Stimulated activated CD8-positive, alpha-beta memory T cell treated with anti-CD3 and anti-CD28 coated beads, Interleukin-7, amount 100 ng/mL, for 1 hour (primary cell): Measurements from ENCODE around the gene RNU1-3.
"Not testable (repeated sequence)": the region's sequence is repeated elsewhere in the genome, so short reads cannot be mapped to it uniquely, and the experiment has no call there.

ENCODE experiments used
- DNase-seq, 2 donors: peaks; one replicate each; pipeline ENCODE4 v3.0.0-alpha.2; 2020; ENCODE audit warnings: low read depth in 2 of 2

Gene RNU1-3

DNA sequence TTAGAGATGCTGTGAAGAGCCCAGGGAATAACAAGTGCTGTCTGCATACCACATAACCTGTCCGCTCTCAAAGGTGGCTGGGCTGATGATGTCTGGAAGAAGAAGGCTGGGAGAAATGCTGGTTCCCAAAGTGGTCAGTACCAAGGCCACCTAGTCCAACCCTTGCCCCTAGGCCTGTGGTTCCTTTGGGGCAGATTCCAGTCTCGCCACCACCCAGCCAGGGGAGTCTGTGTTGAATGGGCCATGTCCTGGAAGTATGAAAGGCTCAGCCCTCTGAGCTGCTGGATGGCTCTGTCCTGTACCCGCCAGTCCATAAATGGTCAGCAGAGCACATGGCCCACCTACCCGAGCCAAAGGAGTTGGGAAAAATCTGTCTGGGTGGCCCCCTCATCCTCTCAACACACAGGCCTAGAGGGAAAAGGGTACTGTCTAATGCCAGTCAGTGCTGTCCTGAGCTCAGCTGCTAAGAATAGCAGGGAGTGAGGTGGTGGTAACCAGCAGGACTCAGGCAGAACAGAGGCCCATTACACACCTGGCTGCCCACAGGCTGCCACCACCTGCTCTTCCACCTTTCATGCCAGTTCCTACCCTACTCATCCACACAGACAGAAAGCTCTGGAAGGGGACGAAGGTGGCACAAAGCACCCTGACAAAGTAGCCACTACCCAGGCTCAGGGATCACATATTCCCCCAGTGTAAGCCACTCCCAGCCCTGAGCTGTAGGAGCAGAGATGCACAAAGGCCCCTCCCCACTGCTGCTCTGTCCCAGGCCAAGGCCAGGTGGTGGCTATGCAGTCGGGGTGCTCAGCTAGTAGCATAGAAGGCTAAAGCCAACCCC lies 28.6 kb downstream of the RNU1-3 start:
- not testable (repeated sequence) for DNase-seq

DNA sequence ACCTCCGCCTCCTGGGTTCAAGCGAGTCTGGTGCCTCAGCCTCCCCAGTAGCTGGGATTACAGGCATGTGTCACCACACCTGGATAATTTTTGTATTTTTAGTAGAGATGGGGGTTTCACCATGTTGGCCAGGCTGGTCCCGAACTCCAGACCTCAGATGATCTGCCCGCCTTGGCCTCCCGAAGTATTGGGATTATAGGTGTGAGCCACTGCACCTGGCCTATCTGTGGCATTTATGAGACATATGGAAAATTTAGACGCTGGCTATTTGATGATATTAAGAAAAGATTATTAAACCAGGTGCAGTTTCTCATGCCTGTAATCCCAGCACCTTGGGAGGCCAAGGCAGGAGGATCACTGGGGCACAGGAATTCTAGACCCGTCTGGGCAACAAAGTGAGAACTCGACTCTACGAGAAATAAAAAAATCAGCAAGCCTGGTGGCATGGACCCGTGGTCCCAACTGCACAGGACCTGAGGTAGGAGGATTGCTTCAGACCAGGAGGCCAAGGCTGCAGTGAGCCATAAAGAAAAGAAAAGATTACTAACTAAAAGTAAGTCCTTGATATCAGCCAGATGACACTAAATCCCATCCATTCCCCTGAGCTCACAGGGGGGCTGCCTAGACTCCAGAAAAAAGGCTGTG lies 30.1 kb downstream of the RNU1-3 start:
- DNase-seq: not testable (repeated sequence)

DNA sequence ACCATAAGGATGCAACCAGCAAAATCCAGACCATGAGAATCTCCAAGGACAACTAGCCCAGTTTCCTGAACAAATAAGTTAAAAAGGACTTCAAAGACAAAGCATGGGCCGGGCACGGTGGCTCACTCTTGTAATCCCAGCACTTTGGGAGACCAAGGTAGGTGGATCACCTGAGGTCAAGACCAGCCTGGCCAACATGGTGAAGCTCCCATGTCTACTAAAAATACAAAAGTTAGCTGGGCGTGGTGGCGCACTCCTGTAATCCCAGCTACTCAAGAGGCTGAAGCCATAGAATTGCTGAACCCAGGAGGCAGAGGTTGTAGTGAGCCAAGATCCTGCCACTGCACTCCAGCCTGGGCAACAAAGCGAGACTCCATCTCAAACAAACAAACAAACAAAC lies 30.8 kb downstream of the RNU1-3 start:
- not testable (repeated sequence) for DNase-seq

DNA sequence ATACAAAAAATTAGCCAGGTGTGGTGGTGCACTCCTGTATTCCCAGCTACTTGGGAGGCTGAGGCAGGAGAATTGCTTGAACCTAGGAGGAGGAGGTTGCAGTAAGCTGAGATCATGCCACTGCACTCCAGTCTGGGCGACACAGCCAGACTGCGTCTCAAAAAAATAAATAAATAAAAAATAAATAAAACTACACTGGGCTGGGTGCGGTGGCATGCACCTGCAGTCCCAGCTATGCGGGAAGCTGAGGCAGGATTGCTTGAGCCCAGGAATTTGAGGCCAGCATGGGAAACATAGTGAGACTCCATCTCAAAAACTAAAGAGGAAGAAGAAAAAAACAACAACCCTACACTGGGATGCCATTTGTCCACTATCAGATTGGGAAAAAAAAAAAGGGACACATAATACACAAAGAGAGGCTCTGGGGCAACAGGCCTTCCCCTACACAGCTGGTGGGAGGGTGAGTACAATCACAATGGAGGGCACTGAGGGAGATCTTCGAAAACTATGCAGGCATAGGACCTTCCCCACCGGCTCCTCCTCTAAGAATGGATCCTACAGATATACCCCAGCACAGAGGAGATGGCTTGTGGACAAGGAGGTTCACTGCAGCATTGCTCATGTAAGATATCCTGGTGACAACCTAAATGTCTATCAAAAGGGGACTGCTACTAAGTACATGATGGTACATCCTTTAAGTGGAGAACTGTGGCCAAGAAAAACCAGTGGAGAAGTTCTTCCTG lies 33.0 kb downstream of the RNU1-3 start:
- DNase-seq: not testable (repeated sequence)

DNA sequence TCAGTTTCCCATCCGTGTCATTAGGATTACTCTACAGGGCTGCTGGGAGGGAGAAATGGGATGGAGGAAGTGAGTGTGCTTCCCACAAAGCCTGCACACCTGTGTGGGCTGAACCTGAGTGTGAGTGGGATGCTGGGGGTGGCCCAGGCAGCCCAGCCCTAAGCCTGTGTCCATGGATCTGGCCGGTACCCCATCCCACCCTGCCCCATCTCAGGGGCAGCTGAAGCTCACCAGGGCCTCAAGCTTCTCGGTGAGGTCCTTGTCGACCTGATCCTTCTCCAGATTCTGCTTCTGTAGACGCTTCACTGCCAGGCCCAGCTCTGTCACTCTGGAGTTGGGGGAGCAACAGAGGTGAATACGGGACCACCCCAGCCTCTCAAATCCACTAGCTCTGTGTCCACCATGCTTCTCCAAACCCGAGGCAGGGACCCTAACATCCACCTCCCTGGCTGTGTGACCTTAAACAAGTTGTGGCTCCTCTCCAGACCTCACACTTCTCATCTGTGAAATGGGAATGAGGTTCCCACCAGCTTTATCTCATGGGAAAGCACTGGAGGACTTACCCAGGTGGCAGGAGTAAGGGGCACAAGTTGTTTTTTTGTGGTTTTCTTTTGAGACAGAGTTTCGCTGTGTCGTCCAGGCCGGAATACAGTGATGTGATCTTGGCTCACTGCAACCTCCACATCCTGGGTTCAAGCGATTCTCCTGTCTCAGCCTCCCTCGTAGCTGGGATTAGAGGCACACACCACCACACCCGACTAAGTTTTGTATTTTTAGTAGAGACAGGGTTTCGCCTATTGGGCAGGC lies 34.5 kb downstream of the RNU1-3 start:
- DNase-seq: not testable (repeated sequence)

DNA sequence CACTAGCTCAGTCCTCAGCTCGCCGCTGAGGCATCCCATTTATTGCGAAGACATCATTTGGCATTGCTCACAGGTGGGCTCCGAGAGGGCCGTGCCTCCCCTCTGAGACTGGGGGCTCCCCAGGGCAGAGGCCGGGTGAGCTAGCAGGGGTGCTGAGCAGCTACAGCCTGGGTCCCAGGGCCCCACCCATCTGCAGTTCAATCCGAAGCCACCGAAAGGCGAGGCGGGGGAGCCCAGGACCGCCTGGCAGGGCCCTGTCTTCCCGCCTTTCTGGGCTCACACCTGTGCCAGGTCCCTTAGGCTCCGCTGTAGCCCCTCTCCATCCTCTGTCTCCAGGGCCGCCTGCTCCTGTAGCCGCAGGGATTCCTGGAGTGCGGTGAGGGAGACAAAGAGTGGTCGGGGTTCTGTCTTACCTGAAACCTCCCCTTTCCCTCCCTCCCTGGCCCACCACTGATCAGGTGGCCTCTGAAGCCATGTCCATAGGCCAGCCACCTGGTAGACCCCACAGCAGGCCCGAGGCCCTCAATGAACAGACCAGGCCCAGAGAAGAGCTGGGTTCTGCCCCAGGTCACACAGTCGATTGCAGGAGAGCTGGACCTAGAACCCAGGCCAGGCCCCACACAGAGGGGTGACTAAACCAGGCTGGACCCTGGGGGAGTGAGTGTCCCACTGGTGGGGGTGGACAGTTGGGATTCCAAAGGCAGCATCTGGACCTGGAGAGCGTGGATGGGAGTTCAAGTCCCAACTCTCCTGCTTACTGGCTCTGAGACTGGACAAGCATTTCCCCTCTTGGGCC lies 35.3 kb downstream of the RNU1-3 start:
- no peak for DNase-seq

DNA sequence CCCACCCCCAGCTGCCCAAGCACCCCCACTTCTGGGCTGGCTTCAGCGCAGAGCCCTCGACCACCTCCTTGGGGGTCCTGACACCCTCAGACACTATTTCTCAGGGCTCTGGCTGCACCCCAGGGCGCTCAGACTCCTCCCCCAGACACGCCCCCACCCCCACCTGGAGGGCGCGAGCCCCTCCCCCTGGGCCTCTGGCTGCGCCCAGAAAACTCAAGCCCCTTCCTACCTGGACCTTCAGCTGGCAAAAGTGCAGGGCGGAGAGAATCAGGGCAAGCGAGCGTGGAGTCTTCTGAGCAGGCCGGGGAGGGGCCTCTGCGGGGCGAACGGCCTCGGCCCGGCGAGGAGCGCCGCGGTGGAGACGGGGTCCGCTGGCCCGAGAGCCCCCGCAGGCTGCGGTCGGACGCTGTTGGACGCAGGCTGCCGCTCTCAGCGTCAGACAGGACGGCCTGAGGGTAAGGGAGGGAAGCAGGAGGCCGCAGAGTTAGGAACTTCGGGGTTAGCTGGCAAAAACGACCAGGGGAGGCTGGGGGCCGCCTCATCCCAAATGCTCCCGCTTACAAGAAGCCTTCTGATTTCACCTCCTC lies 36.0 kb downstream of the RNU1-3 start:
- DNase-seq: no peak

DNA sequence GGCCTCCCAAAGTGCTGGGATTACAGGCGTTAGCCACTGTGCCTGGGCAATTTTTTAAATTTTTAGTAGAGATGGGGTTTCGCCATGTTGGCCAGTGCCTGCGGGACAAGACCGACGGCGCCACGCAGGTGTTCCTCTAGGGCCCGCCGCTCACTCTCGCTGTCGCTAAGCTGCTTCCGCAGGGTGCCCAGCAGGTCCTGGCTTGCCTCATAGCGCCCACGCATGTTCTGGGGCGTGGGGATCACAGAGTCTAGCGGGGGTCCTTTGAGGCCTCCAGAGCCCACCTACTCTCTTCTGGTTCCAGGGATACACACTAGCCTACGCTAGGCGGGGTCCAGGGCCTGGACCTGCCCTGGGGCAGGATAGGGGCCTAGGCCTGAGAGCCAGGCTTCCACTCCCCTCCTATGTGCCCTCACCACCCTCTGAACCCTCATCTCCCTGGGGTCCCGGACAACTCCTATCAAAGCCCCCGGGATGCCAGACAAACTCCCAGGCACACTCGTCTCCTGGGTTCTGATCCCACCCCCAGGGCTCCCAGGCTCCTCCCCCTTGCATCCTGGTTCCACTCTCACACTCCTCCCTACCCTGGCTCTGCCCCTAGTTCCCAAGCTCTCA lies 36.7 kb downstream of the RNU1-3 start:
- not testable (repeated sequence) for DNase-seq

DNA sequence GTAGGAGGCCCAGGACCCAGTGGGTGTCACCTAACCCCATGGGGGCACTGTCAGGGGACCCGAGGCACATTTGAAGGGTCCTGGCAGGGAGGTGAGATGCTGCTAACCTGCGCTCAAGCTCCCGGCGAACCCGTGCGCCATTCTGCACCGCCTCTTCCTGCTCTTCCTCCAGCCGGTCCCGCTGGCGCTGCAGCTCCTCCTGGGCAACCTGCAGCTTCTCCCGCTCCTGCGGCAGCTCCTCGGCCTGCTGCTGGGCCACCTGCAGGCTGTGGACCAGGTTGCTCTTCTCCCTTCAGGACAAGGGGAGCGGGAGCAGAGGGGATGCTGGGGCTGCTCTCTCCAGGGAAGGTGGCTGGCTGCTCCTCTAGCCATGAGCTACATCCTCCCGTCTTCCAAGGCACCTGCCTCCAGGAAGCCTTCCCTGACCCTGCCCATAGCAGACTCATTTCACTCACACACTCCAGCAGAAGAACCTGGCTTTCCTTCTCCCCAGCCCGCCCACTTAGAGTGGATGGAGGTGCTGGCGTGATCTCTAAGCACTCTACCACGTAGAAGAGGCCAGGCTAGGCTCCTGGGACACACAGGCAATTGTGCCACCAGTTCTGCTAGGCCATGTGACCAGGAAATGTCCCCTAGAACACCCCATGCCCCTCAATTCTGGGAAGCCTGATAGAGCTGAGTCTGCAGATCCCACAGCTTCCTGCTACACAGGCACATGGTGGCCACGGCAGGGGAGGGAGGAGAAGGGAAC lies 38.2 kb downstream of the RNU1-3 start:
- no peak for DNase-seq

DNA sequence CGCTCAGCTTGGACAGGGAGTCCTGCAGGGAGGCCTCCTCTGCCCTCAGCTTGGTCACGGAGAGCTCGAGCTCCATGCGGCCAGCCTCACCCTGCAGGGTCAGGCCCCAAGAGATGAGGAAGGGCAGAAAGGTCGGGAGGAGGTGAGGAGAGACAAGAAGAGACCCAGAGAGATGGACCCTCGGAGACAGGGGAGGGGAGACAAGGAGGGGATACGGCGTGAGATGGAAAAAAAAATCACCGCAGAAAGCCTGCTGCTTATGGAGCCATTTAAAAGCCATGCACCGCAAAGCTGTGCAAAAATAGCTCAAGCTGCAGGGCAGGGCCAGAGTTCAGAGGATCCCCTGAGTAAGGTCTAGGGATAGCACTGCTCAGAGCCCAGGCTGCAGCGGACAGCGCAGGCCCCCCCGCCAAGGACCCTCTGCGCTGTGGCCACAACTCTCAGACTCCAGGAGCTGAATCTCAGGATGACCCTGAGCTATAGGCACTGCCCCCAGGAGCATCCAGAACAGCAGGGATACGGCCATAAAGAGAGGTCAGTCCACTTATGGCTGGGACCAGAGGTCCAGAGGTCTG lies 40.3 kb downstream of the RNU1-3 start:
- not testable (repeated sequence) for DNase-seq

DNA sequence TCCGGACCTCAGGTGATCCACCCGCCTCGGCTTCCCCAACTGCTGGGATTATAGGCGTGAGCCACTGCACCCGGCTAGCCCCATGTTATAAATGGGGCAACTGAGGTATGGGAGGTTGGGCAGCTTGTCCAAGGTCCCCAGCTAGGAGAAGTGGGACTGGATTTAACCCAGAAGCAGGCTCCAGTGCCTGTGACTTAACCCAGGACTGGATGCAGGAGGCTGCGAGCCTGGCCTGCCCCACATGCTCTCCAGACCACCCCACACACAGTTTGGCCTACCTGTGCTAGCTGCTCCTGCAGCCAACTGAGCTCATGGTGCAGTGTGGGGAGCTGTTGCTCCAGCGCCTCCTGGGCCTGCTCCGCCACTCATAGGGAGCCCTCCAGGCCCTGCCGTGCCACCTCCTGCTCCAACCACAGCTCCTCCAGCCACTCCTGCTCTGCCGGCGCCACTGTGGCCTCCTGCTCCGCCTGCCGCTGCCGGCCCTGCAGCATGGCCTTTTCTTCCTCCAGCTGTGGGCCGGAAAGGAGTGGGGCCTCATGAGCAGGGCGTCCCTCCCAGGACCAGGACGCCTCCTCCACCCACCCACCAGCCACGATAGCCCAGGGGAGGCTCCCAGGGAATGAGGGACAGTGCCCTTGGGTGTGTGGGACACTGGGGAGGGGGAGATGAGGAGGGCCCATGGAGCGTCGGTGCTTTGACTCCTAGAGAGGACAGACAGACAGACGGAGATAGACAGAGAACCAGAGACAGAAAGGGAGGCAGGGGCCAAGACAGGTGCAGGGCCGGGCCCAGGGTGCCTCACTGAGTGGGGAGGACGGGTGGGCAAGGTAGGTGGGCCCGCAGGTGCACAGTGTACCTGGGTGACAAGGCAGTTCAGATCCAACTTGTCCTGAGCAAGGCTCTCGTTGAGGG lies 41.0 kb downstream of the RNU1-3 start:
- DNase-seq: no peak

DNA sequence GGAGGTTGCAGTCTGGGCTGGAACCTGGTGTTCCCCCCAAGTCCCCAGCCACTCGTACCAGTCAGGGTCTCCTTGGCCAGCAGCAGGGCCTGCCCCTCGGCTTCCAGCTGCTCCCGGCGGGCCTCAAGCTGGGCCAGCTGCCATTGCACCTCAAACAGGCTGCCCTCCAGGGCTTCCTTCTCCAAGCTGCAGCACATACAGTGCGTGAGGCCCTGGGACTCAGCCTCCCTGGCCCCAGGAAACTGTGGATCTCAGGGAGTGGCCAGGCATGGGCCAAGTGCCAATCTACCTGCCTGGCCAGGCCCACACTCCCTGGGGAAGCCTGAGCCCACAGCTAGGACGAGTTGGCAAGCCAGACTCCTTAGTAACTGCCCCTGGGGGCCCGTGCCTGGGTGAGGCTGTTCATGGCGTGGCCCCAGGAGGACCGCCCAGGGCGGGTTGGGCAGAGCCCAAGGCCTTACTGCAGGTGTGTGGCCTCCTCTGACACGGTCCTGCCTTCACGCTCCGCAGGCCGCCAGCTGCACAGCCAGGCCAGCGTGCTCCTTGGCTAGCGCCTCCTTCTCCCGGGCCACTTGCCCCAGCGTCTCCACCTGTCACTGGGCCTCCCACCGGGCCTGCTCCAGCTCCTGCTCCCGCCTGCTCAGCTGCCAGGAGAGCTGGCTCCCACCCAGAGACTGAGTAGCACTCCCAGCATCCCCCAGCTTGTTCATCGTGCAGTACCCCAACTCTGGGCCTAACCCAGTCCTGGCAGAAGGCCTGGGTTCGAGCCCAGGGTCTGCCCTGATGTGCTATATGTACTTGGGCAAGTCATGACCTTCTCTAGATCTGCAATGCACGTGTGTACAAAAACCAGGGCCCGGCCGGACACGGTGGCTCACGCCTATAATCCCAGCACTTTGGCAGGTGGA lies 42.7 kb downstream of the RNU1-3 start:
- DNase-seq: not testable (repeated sequence)

DNA sequence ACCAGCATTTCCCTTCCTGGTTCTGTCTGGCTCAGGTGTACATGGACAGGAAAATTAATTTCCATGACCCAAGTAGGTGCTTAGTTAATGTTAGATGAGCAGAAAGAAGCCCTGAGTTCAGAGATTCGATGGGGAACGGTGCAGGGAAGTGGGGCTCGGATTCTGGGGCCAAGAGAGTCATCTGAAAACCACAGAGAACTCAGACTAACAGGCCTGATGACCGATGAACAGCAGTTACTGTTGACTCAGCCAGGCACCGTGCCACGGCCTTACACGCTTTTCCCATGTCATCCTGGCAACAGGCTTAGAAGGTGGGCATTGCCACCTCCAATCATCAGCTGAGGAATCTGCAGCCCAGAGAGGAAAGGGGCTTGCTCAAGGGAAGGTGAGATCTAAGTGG lies 43.4 kb downstream of the RNU1-3 start:
- DNase-seq: not testable (repeated sequence)

DNA sequence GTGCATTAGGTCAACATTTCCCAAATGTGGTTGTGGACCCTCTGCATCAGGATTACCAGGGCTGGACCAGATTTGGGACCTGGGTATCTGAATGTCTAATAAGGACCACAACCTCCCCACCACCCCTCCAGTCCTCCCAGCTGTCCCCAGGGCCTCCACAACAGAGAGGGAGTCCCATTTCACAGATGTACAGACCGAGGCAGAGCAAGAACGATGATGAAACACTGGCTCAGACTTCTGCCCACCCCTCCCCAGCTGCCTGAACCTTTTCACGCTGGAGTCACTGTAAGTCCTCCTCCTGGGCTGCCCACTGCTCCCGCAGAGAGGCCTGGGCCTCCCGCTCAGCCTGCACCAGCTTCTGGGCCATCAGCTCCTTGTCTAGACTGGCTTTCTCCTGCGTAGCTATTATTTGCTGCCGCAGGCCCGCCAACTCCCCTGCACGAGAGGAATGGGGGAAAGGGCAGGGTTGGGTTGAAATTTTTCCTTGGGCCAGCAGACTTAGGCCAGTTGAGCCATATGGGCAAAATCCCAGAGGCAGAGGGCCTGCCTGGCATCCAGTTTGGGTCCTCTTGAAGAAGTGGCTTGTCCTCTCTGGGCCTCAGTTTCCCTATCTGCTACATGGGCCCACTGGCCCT lies 45.0 kb downstream of the RNU1-3 start:
- not testable (repeated sequence) for DNase-seq

DNA sequence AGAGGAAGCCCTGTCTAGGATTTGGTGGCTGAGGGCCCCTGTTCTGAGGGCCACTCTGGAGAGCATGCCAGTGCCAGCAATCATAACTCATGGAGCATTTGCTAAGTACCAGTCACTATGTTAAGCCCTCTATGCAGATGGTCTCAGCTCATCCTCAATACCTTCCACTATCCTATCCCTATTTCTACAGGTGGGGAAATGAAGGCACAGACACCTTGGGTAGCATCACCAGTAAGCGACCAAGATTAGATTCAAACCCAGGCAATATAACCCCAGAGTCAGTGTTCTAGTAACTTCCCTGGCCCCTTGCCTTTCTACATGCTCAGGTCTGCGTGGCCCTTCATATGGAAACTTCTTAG lies 45.5 kb downstream of the RNU1-3 start:
- DNase-seq: no peak

DNA sequence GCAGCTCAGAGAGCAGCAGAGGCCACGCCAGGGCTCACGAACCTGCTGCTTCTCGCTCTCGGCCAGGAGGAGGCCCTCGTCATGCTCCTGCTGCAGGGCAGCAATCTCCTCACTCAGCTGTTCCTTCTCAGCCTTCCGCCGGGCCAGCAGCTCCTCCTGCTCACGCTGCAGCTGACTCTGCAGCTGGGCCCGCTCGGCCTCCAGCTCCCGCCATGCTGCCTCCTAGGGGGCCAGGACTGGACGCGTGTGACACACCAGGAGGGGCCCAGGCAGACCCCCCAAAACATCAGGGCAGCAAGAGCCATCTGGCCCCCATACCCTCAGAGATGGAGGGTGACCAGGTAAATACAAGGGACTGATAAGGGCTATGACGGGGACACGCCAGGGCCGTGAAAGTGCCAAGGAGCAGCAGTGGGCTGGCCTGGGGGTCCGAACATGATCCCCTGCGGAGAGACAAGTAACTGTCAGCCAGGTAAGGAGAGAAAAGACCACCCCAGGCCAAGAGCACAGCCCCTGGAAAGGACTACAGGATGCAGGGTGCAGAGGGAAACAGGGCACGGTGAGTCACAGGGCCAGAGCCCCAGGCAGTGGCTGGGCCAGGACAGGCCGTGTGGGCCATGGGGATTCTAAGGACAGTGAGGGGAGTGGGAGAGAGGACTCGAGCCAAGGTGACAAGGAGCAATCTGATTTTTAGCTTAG lies 46.8 kb downstream of the RNU1-3 start:
- not testable (repeated sequence) for DNase-seq
